Neural progenitor cell (in vitro differentiated cells): Measurements from ENCODE around the gene UTS2B. TPM values are rescaled to one million over a fixed set of nuclear protein-coding genes. Genes with fewer than 3 reads are reported as not detected.

Experiments used
- DNase-seq: peaks from one replicate; pipeline ENCODE4 v3.0.0-alpha.2; 2016; ENCODE audit warnings: low spot score
- H2AFZ ChIP-seq: fragments of 200-600 bp; sonication (generic); replicated peaks from 2 replicates; pipeline ENCODE4 v1.6.1; 2016; ENCODE audit warnings: antibody characterized with exemption
- H3F3A ChIP-seq: fragments of 200-600 bp; sonication (generic); 2 replicates; pipeline ENCODE4 v1.6.1; 2016; ENCODE audit warnings: antibody characterized with exemption, low read depth
- H3K27ac ChIP-seq: fragments of 200-600 bp; sonication (generic); 2 replicates; pipeline ENCODE4 v1.5.1; 2016; ENCODE audit warnings: mild to moderate bottlenecking
- H3K27me3 ChIP-seq: fragments of 200-600 bp; sonication (generic); 2 replicates; pipeline ENCODE4 v1.6.1; 2016; ENCODE audit warnings: mild to moderate bottlenecking, moderate library complexity
- H3K36me3 ChIP-seq: fragments of 200-600 bp; sonication (generic); 2 replicates; pipeline ENCODE4 v1.5.1; 2016
- H3K4me1 ChIP-seq: fragments of 200-600 bp; sonication (generic); 2 replicates; pipeline ENCODE4 v1.6.1; 2016; ENCODE audit warnings: mixed run types
- H3K4me2 ChIP-seq: fragments of 200-600 bp; sonication (generic); 2 replicates; pipeline ENCODE4 v1.6.1; 2016
- H3K4me3 ChIP-seq: fragments of 200-600 bp; sonication (generic); 2 replicates; pipeline ENCODE4 v1.5.1; 2016
- H3K79me2 ChIP-seq: fragments of 200-600 bp; sonication (generic); 2 replicates; pipeline ENCODE4 v1.6.1; 2016; ENCODE audit warnings: low read depth
- H3K9ac ChIP-seq: fragments of 200-600 bp; sonication (generic); 2 replicates; pipeline ENCODE4 v1.6.1; 2016
- H3K9me3 ChIP-seq: fragments of 200-600 bp; sonication (generic); 2 replicates; pipeline ENCODE4 v1.5.1; 2016; ENCODE audit warnings: low read depth
- H4K20me1 ChIP-seq: fragments of 200-600 bp; sonication (generic); 2 replicates; pipeline ENCODE4 v1.6.1; 2016; ENCODE audit warnings: low read depth
- H3K27ac Mint-ChIP-seq: 3 replicates; pipeline ENCODE4 v1.8.0; 2021; ENCODE audit warnings: mixed read lengths
- H3K27me3 Mint-ChIP-seq: 2 replicates; pipeline ENCODE4 v1.8.0; 2022; ENCODE audit warnings: low read depth, mild to moderate bottlenecking, inconsistent platforms, moderate library complexity, mixed read lengths; ENCODE audit not compliant: insufficient read depth
- H3K36me3 Mint-ChIP-seq: 3 replicates; pipeline ENCODE4 v1.8.0; 2021; ENCODE audit warnings: mixed read lengths
- H3K4me1 Mint-ChIP-seq: 3 replicates; pipeline ENCODE4 v1.8.0; 2021; ENCODE audit warnings: mixed read lengths
- H3K4me3 Mint-ChIP-seq: 3 replicates; pipeline ENCODE4 v1.8.0; 2021; ENCODE audit warnings: mild to moderate bottlenecking, moderate library complexity, mixed read lengths
- H3K9me3 Mint-ChIP-seq: 3 replicates; pipeline ENCODE4 v1.8.0; 2020; ENCODE audit warnings: mixed read lengths
- EZH2 ChIP-seq: fragments of 200-600 bp; sonication (generic); IDR thresholded peaks from 2 replicates; pipeline ENCODE4 v1.6.1; 2017; ENCODE audit warnings: antibody characterized with exemption, mild to moderate bottlenecking, moderate library complexity
- EZH2phosphoT487 ChIP-seq: fragments of 200-600 bp; sonication (generic); IDR thresholded peaks from 2 replicates; pipeline ENCODE4 v1.6.1; 2017; ENCODE audit warnings: antibody characterized with exemption
- total RNA-seq: library from RNA; depleted of rRNA; stranded (reverse); fragments of >200 nt; gene quantifications from 2 replicates; pipeline ENCODE4 v1.2.3, GENCODE V29; 2015; ENCODE audit warnings: low replicate concordance
- TF ChIP-seq, protein P1 (sequence below): fragments of 200-600 bp; sonication (generic); IDR thresholded peaks from 2 replicates; pipeline ENCODE4 v1.5.1; 2017; ENCODE audit warnings: antibody characterized with exemption, mild to moderate bottlenecking

The UTS2B gene
- total RNA-seq, 1 donor from 2014 or later, result not detected

DNA sequence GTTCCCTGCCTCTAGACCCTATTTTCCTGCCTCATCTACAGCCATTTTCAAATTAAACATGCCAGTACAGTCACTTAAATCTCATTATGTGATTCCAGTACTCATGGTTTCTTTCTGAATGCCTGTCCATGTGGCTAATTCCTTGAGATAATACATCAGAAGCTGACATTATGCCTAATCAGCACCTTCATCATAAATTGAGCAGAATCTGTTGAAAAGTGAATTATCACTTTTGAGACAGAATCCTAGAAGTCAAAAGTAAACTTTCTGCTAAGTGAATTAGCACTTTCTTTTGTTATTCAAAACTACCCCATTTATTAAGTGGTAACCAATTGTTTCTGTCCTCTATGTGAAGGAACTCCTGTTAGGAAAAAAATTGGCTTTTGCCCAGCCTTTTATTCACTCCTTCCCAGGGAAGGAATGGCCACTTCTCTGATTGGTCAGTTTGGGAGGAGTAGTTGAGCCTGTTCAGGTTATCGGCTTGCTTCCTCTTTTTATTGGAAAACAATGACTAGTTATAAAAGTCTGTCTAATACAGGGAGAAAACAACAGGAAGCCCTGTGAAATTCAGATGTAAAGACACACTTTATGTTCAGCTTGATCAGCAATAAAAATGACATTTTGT lies 90.8 kb downstream of the UTS2B start:
- Histone ChIP-seq H3K27me3 (no peaks in the 10 kb centered on the region), H2AFZ (no peak overlapping the region), H3K36me3 (no peaks in the 10 kb centered on the region), H3K27ac (no peak overlapping the region), H3F3A (peaks cover 13% of the 10 kb centered on the region), H3K9me3 (no peaks in the 10 kb centered on the region), H3K4me1 (peaks cover 9% of the 10 kb centered on the region), H3K9ac (no peak overlapping the region), H3K4me3 (no peak overlapping the region), H3K4me2 (no peak overlapping the region), H4K20me1 (no peaks in the 10 kb centered on the region), H3K79me2 (no peaks in the 10 kb centered on the region)
- H3K36me3 Mint-ChIP-seq, result no peaks in the 10 kb centered on the region
- H3K4me3 Mint-ChIP-seq, result no peak overlapping the region
- H3K27ac Mint-ChIP-seq, result no peak overlapping the region
- no peak for DNase-seq
- peaks cover 3% of the 10 kb centered on the region for H3K27me3 Mint-ChIP-seq
- H3K9me3 Mint-ChIP-seq, result no peaks in the 10 kb centered on the region
- peaks cover 25% of the 10 kb centered on the region for H3K4me1 Mint-ChIP-seq
- no peak for TF ChIP-seq EZH2phosphoT487

DNA sequence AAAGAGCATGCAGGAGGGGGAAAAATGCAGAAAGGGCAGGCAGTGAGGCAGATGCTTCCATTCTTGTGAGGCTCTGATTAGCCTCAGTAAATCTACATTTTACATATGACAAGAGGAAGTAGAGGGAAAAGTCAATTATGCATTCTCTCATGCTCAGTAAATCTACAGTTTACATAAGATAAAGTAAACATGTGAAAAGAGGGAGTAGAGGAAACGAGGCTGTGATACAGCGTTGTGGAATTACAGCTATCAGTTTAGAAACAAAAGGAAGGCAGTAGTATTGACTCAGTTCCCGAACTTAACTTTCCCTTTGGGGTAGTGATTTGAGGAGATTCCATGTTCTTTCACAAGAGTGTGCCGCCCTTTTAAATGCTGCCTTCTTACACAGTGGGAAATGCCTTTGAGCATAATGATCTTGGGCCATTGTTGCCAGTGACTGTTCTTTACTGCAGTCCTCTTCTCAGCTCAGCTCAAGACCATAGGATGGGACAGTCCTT lies 92.0 kb downstream of the UTS2B start:
- Histone ChIP-seq H3K4me2 (no peak overlapping the region), H3K4me1 (peaks cover 9% of the 10 kb centered on the region), H3K36me3 (no peaks in the 10 kb centered on the region), H3F3A (peaks cover 13% of the 10 kb centered on the region), H3K27me3 (no peaks in the 10 kb centered on the region), H3K79me2 (no peaks in the 10 kb centered on the region), H4K20me1 (no peaks in the 10 kb centered on the region), H2AFZ (no peak overlapping the region), H3K9me3 (no peaks in the 10 kb centered on the region), H3K4me3 (no peak overlapping the region), H3K9ac (no peak overlapping the region), H3K27ac (no peak overlapping the region)
- TF ChIP-seq, protein P1, sequence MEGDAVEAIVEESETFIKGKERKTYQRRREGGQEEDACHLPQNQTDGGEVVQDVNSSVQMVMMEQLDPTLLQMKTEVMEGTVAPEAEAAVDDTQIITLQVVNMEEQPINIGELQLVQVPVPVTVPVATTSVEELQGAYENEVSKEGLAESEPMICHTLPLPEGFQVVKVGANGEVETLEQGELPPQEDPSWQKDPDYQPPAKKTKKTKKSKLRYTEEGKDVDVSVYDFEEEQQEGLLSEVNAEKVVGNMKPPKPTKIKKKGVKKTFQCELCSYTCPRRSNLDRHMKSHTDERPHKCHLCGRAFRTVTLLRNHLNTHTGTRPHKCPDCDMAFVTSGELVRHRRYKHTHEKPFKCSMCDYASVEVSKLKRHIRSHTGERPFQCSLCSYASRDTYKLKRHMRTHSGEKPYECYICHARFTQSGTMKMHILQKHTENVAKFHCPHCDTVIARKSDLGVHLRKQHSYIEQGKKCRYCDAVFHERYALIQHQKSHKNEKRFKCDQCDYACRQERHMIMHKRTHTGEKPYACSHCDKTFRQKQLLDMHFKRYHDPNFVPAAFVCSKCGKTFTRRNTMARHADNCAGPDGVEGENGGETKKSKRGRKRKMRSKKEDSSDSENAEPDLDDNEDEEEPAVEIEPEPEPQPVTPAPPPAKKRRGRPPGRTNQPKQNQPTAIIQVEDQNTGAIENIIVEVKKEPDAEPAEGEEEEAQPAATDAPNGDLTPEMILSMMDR, result no peak
- no peak for TF ChIP-seq EZH2phosphoT487
- TF ChIP-seq EZH2, result no peak
- Mint-ChIP-seq H3K27me3 (peaks cover 3% of the 10 kb centered on the region), H3K27ac (no peak overlapping the region), H3K4me3 (no peak overlapping the region), H3K9me3 (no peaks in the 10 kb centered on the region), H3K36me3 (no peaks in the 10 kb centered on the region), H3K4me1 (peaks cover 25% of the 10 kb centered on the region)
- no peak for DNase-seq

DNA sequence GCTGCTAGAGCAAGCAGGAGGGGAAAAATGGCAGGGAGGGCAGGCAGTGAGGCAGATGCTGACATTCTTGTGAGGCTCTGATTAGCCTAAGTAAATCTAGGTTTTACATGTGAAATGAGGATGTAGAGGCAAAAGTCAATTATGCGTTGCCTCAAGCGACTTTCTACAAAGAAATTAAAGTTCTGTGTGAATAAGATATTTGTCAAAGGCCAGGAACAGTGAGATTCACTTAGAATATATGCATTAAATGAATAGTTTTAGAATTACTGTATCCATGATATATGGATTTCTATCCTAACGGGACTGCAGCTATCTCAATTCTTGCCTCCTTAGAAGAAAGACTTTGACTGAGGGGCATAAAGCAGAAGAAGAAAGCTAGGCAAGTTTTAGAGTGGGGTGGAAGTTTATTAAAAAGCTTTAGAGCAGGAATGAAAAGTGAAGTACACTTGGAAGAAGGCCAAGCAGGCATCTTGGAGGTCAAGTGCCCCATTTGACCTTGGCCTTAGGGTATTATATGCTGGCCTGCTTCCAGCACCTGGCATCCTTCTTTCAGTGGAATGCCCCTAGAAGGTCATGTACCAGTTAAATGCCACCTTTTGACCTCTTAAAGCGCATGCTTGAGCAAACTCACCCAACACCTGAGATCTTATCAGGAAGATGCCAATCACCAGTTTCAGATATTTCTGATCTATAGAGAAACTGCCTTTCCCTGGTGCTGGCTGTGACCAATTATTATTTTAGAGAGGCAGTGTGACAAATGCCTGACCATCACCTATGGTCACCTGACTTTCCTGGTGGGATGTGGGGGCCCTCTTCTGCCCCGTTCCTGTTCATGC lies 93.1 kb downstream of the UTS2B start:
- no peak overlapping the region for H3K27ac Mint-ChIP-seq
- peaks cover 25% of the 10 kb centered on the region for H3K4me1 Mint-ChIP-seq

More for the DNA sequence above, 93.1 kb downstream of the UTS2B start:
- H3K9ac ChIP-seq, result no peak overlapping the region
- no peaks in the 10 kb centered on the region for H3K79me2 ChIP-seq
- H3K4me1 ChIP-seq, result peaks cover 9% of the 10 kb centered on the region
- Mint-ChIP-seq H3K4me3 (no peak overlapping the region), H3K27me3 (peaks cover 3% of the 10 kb centered on the region), H3K9me3 (no peaks in the 10 kb centered on the region), H3K36me3 (no peaks in the 10 kb centered on the region)
- no peaks in the 10 kb centered on the region for H3K9me3 ChIP-seq
- DNase-seq, result no peak
- H3K4me2 ChIP-seq, result no peak overlapping the region
- peaks cover 13% of the 10 kb centered on the region for H3F3A ChIP-seq
- TF ChIP-seq, protein P1, result no peak
- TF ChIP-seq EZH2 (no peak), EZH2phosphoT487 (no peak)
- no peak overlapping the region for H2AFZ ChIP-seq
- H3K4me3 ChIP-seq, result no peak overlapping the region
- no peaks in the 10 kb centered on the region for H4K20me1 ChIP-seq
- H3K27me3 ChIP-seq, result no peaks in the 10 kb centered on the region
- no peaks in the 10 kb centered on the region for H3K36me3 ChIP-seq
- H3K27ac ChIP-seq, result no peak overlapping the region
